NB4 (cell line): ENCODE data around the gene CLEC3B.

Experiments
- DNase-seq: peaks from one replicate; pipeline ENCODE4 v3.0.0; 2010; ENCODE audit warnings: low read depth
- H3K4me3 ChIP-seq: one replicate; pipeline ENCODE4 v1.5.1; 2011; ENCODE audit warnings: mild to moderate bottlenecking, low read depth, low read length, moderate library complexity
- MYC ChIP-seq: IDR thresholded peaks from 2 replicates; pipeline ENCODE4 v1.6.1; 2011; ENCODE audit warnings: low read depth, low read length
- POLR2A ChIP-seq: IDR thresholded peaks from 2 replicates; pipeline ENCODE4 v1.6.1; 2011; ENCODE audit warnings: mild to moderate bottlenecking; ENCODE audit not compliant: insufficient read length; ENCODE audit errors: extremely low read depth
- TF ChIP-seq, protein P1 (sequence below): IDR thresholded peaks from one replicate; pipeline ENCODE4 v1.5.1; 2012; ENCODE audit warnings: low read depth, low read length
- TF ChIP-seq, protein P2 (sequence below): IDR thresholded peaks from 2 replicates; pipeline ENCODE4 v1.6.1; 2011; ENCODE audit warnings: low read depth, low read length

The CLEC3B gene

GRCh38 chr3:44991326-44991725, 34.8 kb upstream of the CLEC3B start:
- no peak overlapping the region for H3K4me3 ChIP-seq
- DNase-seq: no peak
- TF ChIP-seq POLR2A (no peak), MYC (no peak)
- TF ChIP-seq, protein P1, sequence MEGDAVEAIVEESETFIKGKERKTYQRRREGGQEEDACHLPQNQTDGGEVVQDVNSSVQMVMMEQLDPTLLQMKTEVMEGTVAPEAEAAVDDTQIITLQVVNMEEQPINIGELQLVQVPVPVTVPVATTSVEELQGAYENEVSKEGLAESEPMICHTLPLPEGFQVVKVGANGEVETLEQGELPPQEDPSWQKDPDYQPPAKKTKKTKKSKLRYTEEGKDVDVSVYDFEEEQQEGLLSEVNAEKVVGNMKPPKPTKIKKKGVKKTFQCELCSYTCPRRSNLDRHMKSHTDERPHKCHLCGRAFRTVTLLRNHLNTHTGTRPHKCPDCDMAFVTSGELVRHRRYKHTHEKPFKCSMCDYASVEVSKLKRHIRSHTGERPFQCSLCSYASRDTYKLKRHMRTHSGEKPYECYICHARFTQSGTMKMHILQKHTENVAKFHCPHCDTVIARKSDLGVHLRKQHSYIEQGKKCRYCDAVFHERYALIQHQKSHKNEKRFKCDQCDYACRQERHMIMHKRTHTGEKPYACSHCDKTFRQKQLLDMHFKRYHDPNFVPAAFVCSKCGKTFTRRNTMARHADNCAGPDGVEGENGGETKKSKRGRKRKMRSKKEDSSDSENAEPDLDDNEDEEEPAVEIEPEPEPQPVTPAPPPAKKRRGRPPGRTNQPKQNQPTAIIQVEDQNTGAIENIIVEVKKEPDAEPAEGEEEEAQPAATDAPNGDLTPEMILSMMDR: no peak
- TF ChIP-seq, protein P2, sequence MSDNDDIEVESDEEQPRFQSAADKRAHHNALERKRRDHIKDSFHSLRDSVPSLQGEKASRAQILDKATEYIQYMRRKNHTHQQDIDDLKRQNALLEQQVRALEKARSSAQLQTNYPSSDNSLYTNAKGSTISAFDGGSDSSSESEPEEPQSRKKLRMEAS: no peak

GRCh38 chr3:44992555-44993470, 33.3 kb upstream of the CLEC3B start:
- TF ChIP-seq MYC (no peak), POLR2A (no peak)
- TF ChIP-seq, protein P1: peak; percentile 90
- TF ChIP-seq, protein P2: no peak
- no peak overlapping the region for H3K4me3 ChIP-seq
- DNase-seq: peak; percentile 49

DNA sequence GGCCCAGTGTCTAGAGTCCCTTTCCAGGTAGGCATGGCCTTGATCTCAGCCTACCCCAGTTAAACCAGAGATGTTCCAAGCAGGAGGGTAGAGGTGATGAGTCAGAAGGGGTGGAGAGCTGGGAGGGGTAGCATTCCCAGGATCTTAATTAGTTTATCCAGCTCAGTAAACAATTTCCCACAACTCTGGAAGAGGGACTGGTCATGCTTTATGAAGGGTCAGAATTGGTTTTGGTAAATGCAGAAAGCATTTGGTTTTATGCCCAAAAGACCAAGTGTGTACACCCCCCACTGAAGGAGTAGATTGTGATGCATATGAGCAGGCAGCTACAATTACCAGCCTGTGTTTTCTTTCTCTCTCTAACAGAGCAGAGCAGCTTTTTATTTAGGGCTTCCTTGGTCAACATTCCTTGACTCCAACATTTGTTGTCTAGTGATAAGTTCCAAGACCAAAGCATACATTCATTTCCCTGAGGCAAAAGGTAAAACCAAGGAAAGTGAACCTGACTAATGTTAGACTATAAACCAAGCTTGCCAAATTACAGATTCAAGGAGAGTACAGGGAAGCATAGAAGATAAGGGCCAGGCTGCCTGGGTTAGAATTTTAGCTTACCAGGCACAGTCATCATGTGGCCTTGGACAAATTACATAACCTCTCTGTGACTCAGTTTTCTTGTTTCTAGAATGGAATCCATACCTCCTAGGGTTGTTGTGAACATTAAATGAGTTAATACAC, 32.5 kb upstream of the CLEC3B start:
- no peak for TF ChIP-seq POLR2A
- TF ChIP-seq, protein P2: no peak
- no peak for TF ChIP-seq MYC
- TF ChIP-seq, protein P1: no peak
- DNase-seq: no peak
- no peak overlapping the region for H3K4me3 ChIP-seq

DNA sequence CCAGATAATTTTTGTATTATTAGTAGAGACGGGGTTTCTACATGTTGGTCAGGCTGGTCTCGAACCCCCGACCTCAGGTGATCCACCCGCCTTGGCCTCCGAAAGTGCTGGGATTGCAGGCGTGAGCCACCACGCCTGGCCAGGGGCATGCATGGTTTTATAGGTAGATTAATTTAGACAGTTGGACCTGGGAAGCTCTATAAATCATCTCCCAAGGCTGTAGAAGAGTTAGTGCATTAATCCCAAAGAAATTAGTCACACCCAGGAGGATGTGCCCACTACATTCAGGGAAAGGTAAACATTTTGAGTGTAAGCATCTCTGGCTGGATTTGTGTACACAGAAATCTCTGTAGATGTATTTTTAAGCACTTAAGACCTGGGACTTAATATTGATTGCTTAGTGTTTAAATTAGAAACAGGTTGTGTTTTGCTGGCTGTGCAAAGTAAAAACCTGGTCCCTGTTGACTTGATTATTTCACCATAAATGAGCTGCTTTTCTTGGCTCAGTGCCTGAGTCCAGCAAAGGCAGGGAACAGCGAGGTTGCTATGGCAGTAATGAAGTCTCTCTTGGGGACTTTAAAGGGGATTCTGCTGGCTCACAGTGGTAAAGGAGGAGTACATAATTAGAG, 30.8 kb upstream of the CLEC3B start:
- H3K4me3 ChIP-seq: no peak overlapping the region
- no peak for DNase-seq
- TF ChIP-seq MYC (no peak), POLR2A (no peak)
- TF ChIP-seq, protein P2: no peak

GRCh38 chr3:44996556-44996969, 29.5 kb upstream of the CLEC3B start:
- TF ChIP-seq, protein P1: no peak
- no peak for TF ChIP-seq POLR2A
- TF ChIP-seq MYC: no peak
- TF ChIP-seq, protein P2: no peak
- DNase-seq: no peak

More at GRCh38 chr3:44996556-44996969, 29.5 kb upstream of the CLEC3B start:
- H3K4me3 ChIP-seq: no peak overlapping the region
